ENCODE results near the gene THTPA.
"Not testable (repeated sequence)": the region's sequence is repeated elsewhere in the genome, so short reads cannot be mapped to it uniquely, and the experiment has no call there.

Gene THTPA

GRCh38 chr14:23590198-23590597, 34.1 kb downstream of the THTPA start:
- no peak for DNase-seq

GRCh38 chr14:23594191-23594590, 38.1 kb downstream of the THTPA start:
- DNase-seq: not testable (repeated sequence)

- no peak for DNase-seq
Observed at GRCh38 chr14:23600322-23600707, 44.2 kb downstream of the THTPA start.

GRCh38 chr14:23600806-23601205, 44.7 kb downstream of the THTPA start:
- DNase-seq: no peak

GRCh38 chr14:23601424-23601823, 45.4 kb downstream of the THTPA start:
- no peak for DNase-seq

- no peak for DNase-seq
Observed at GRCh38 chr14:23601845-23602180, 45.7 kb downstream of the THTPA start.

GRCh38 chr14:23602181-23603095, 46.4 kb downstream of the THTPA start:
- DNase-seq: no peak

- no peak for DNase-seq
Observed at GRCh38 chr14:23603103-23603502, 47.0 kb downstream of the THTPA start.

- no peak for DNase-seq
Observed at GRCh38 chr14:23604148-23604547, 48.1 kb downstream of the THTPA start.

GRCh38 chr14:23604675-23605170, 48.7 kb downstream of the THTPA start:
- DNase-seq: no peak

GRCh38 chr14:23605931-23606585, 50.0 kb downstream of the THTPA start:
- DNase-seq: no peak

- no peak for DNase-seq
Observed at GRCh38 chr14:23608454-23608853, 52.4 kb downstream of the THTPA start.

GRCh38 chr14:23609001-23609400, 52.9 kb downstream of the THTPA start:
- no peak for DNase-seq

GRCh38 chr14:23609411-23610089, 53.5 kb downstream of the THTPA start:
- not testable (repeated sequence) for DNase-seq

Data from NCI-H2107 (cell line).